ENCODE results near the gene FAAP100. TPM values are rescaled to one million over a fixed set of nuclear protein-coding genes. Genes with fewer than 3 reads are reported as not detected.
"Not testable (repeated sequence)": the region's sequence is repeated elsewhere in the genome, so short reads cannot be mapped to it uniquely, and the experiment has no call there.

Gene FAAP100, protein sequence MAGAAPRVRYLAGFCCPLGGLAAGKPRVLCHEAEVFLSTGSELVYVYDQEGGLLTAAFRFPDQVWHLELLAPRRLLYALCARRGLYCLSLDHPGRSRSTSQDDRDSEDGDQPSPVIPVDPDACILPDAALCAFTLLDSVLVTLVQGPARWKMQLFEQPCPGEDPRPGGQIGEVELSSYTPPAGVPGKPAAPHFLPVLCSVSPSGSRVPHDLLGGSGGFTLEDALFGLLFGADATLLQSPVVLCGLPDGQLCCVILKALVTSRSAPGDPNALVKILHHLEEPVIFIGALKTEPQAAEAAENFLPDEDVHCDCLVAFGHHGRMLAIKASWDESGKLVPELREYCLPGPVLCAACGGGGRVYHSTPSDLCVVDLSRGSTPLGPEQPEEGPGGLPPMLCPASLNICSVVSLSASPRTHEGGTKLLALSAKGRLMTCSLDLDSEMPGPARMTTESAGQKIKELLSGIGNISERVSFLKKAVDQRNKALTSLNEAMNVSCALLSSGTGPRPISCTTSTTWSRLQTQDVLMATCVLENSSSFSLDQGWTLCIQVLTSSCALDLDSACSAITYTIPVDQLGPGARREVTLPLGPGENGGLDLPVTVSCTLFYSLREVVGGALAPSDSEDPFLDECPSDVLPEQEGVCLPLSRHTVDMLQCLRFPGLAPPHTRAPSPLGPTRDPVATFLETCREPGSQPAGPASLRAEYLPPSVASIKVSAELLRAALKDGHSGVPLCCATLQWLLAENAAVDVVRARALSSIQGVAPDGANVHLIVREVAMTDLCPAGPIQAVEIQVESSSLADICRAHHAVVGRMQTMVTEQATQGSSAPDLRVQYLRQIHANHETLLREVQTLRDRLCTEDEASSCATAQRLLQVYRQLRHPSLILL
- 10 to 100 TPM; 21.3 to 29.1 TPM for total RNA-seq

- DNase-seq (peak; percentile 87 to 90), ATAC-seq (replicated peaks in 1 of 2) (peak; percentile 67 to 71)
- Mint-ChIP-seq H3K4me1 (ENCODE audit: low read depth) (peaks cover 44% of the 10 kb centered on the region), H3K4me3 (peak within 1 kb of the TSS; percentile 92 to 96), H3K9me3 (no peaks in the 10 kb centered on the region), H3K36me3 (ENCODE audit: insufficient read depth in 2 of 2) (peaks cover 0 to 7% of the 10 kb centered on the region in 2 donors), H3K27ac (peak within 1 kb of the TSS; percentile 78), H3K27me3 (ENCODE audit: low read depth) (no peaks in the 10 kb centered on the region)
Observed at GRCh38 chr17:81552244-81553017, at the start of gene FAAP100. FAAP100 (minus strand) TSS chr17:81552353; CDS start chr17:81552330, 23 bp downstream.

DNA sequence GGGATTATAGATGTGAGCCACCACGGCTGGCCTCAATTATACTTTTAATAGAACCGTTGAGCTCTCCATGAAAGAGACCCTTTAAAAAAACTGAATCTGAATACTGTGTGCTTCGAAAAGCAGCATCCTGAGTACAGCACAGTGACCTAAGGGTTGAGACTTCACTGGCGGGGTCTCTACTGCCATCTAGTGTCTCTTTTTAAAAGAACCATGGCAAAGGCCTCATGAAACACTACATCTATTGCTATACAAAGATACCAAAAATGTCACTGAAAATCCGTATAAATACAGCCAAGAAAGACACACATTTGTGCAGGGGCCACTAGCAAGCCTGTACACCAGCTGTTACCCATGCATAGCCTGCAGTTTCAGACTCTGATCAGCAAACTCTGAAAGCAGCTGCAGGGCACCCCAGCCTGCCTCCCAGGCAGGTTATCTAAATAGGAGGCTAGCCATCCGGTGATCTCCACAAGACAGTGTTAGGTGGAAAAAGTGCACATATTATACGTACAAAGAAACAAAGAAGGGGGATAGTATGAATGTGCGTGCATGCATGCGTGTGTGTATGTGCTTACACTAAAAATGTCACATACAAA, 49.5 kb upstream of the FAAP100 start:
- Mint-ChIP-seq H3K4me1 (ENCODE audit: low read depth) (peaks cover 15% of the 10 kb centered on the region), H3K4me3 (no peak overlapping the region), H3K36me3 (ENCODE audit: insufficient read depth in 2 of 2) (peaks cover 3 to 17% of the 10 kb centered on the region in 2 donors), H3K27ac (peak overlapping the region; percentile 8), H3K9me3 (no peaks in the 10 kb centered on the region), H3K27me3 (ENCODE audit: low read depth) (no peaks in the 10 kb centered on the region)
- peak; percentile 79 to 80 for ATAC-seq (replicated peaks in 1 of 2)
- peak; percentile 34 to 45 for DNase-seq

GRCh38 chr17:81599719-81600486, 47.8 kb upstream of the FAAP100 start:
- Mint-ChIP-seq H3K27ac (no peak overlapping the region), H3K4me1 (ENCODE audit: low read depth) (peaks cover 15% of the 10 kb centered on the region), H3K36me3 (ENCODE audit: insufficient read depth in 2 of 2) (peaks cover 3 to 21% of the 10 kb centered on the region in 2 donors), H3K9me3 (no peaks in the 10 kb centered on the region), H3K27me3 (ENCODE audit: low read depth) (no peaks in the 10 kb centered on the region), H3K4me3 (no peak overlapping the region)
- DNase-seq (no peak), ATAC-seq (replicated peaks in 1 of 2) (no peak)

DNA sequence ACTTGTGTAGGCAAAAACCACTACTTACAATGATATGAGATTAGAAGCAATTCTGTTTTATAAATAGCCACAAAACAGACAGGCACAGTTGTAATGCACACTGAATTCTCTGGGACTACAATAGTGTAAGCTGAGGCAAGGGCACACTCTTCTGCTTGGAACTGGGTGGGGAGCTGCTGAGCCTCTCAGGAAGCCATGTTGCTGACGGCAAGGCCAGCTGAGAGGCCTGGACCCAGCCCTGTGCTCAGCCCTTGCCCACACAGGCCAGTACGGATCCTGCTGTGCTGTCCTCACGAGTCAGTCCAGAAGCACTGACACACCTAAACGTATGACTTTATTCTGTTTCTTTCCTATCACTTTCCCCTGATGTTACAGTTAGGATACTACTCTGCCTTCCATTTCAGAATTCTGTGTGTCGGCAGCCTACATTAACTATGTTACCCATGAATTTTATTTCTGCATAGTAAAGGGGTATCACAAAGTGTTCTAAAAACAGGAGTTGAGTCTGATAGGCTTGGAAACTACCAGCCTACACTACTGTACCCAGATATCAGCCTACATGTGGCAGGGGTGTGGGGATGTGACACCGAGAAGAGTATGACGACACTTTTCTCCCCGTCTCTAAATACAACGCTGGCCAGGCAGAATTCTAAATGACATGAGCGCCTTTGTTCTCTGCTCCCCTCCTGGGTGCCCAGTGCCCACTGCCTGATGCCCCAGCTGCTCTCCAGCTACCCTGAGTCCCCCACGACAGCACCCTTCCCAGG, 41.1 kb upstream of the FAAP100 start:
- Mint-ChIP-seq H3K9me3 (no peaks in the 10 kb centered on the region), H3K27me3 (ENCODE audit: low read depth) (no peaks in the 10 kb centered on the region), H3K36me3 (ENCODE audit: insufficient read depth in 2 of 2) (peaks cover 5 to 22% of the 10 kb centered on the region in 2 donors), H3K4me1 (ENCODE audit: low read depth) (peaks cover 4% of the 10 kb centered on the region), H3K4me3 (no peak overlapping the region), H3K27ac (no peak overlapping the region)
- DNase-seq: no peak
- no peak for ATAC-seq (replicated peaks in 1 of 2)

DNA sequence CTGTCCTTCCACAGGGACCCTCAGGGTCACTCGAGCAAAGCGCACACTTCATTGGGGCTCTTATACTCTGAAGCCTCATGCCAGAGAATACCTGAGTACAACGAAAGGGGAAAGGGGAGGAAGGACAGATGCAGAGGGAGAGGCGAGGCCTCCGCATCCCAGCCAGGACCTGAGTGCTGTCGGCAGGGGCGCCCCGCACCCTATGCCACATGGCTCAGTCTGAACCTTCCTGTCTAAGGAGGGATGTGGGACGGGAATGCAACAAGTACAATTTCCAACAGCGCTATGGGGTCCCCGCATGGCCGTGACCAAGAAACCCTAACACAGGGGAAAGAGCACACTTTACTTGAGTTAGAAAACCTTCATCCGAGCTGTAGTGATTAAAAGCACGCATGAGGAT, 39.8 kb upstream of the FAAP100 start:
- DNase-seq (no peak), ATAC-seq (replicated peaks in 1 of 2) (no peak)
- no peak overlapping the region for H3K4me3 Mint-ChIP-seq
- no peaks in the 10 kb centered on the region for H3K9me3 Mint-ChIP-seq
- H3K36me3 Mint-ChIP-seq (ENCODE audit: insufficient read depth in 2 of 2): peaks cover 5 to 22% of the 10 kb centered on the region in 2 donors
- no peaks in the 10 kb centered on the region for H3K27me3 Mint-ChIP-seq (ENCODE audit: low read depth)
- H3K4me1 Mint-ChIP-seq (ENCODE audit: low read depth): no peaks in the 10 kb centered on the region
- no peak overlapping the region for H3K27ac Mint-ChIP-seq

DNA sequence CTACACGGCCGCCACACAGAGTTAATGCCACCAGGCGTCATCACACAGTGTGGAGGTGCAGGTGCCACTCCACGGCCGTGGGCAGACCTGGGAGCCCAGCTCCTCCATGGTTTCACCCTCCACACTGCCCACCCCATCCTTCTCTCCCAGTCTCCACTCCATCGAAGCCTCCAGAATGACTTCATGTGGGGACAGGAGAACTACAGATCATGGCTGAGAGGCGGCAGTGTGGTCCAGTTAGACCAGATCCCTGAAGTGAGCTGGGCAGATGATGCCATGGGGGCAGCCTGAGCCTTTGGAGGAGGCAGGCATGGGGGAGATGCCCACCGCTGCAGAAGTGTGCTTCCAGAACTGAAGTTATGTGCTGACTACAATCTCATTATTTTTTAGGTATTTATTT, 38.0 kb upstream of the FAAP100 start:
- H3K4me1 Mint-ChIP-seq (ENCODE audit: low read depth): no peaks in the 10 kb centered on the region
- no peak for ATAC-seq (replicated peaks in 1 of 2)
- H3K27me3 Mint-ChIP-seq (ENCODE audit: low read depth): no peaks in the 10 kb centered on the region
- H3K9me3 Mint-ChIP-seq: no peaks in the 10 kb centered on the region
- H3K36me3 Mint-ChIP-seq (ENCODE audit: insufficient read depth in 2 of 2): peaks cover 5 to 23% of the 10 kb centered on the region in 2 donors
- H3K4me3 Mint-ChIP-seq: no peak overlapping the region
- DNase-seq: no peak
- no peak overlapping the region for H3K27ac Mint-ChIP-seq

GRCh38 chr17:81589612-81590011, 37.5 kb upstream of the FAAP100 start:
- no peaks in the 10 kb centered on the region for H3K27me3 Mint-ChIP-seq (ENCODE audit: low read depth)
- H3K4me1 Mint-ChIP-seq (ENCODE audit: low read depth): no peaks in the 10 kb centered on the region
- H3K9me3 Mint-ChIP-seq: no peaks in the 10 kb centered on the region
- ATAC-seq (replicated peaks in 1 of 2) (no peak), DNase-seq (no peak)
- no peak overlapping the region for H3K4me3 Mint-ChIP-seq
- no peak overlapping the region for H3K27ac Mint-ChIP-seq
- peaks cover 5 to 24% of the 10 kb centered on the region in 2 donors for H3K36me3 Mint-ChIP-seq (ENCODE audit: insufficient read depth in 2 of 2)

- no peak for ATAC-seq (replicated peaks in 1 of 2)
- H3K36me3 Mint-ChIP-seq (ENCODE audit: insufficient read depth in 2 of 2): peaks cover 6 to 16% of the 10 kb centered on the region in 2 donors
Observed at GRCh38 chr17:81586096-81586495, 33.9 kb upstream of the FAAP100 start.

GRCh38 chr17:81584771-81585170, 32.6 kb upstream of the FAAP100 start:
- H3K4me3 Mint-ChIP-seq; H3K27me3 Mint-ChIP-seq (ENCODE audit: low read depth); H3K9me3 Mint-ChIP-seq; ATAC-seq (replicated peaks in 1 of 2); H3K4me1 Mint-ChIP-seq (ENCODE audit: low read depth); DNase-seq; H3K27ac Mint-ChIP-seq: not testable (repeated sequence)
- peaks cover 6 to 17% of the 10 kb centered on the region in 2 donors for H3K36me3 Mint-ChIP-seq (ENCODE audit: insufficient read depth in 2 of 2)

More at GRCh38 chr17:81586096-81586495, 33.9 kb upstream of the FAAP100 start:
- DNase-seq: no peak
- Mint-ChIP-seq H3K4me1 (ENCODE audit: low read depth) (no peaks in the 10 kb centered on the region), H3K27me3 (ENCODE audit: low read depth) (no peaks in the 10 kb centered on the region), H3K27ac (no peak overlapping the region), H3K4me3 (no peak overlapping the region), H3K9me3 (no peaks in the 10 kb centered on the region)

- peak overlapping the region; percentile 51 for H3K27ac Mint-ChIP-seq
- ATAC-seq (replicated peaks in 1 of 2): no peak
Observed at GRCh38 chr17:81583589-81584342, 31.6 kb upstream of the FAAP100 start.

GRCh38 chr17:81582749-81583148, 30.6 kb upstream of the FAAP100 start:
- peak overlapping the region; percentile 75 for H3K27ac Mint-ChIP-seq
- H3K4me3 Mint-ChIP-seq: no peak overlapping the region
- H3K4me1 Mint-ChIP-seq (ENCODE audit: low read depth): peaks cover 23% of the 10 kb centered on the region
- ATAC-seq (replicated peaks in 1 of 2): no peak
- no peaks in the 10 kb centered on the region for H3K9me3 Mint-ChIP-seq
- no peaks in the 10 kb centered on the region for H3K27me3 Mint-ChIP-seq (ENCODE audit: low read depth)
- peaks cover 1 to 21% of the 10 kb centered on the region in 2 donors for H3K36me3 Mint-ChIP-seq (ENCODE audit: insufficient read depth in 2 of 2)
- no peak for DNase-seq

More at GRCh38 chr17:81583589-81584342, 31.6 kb upstream of the FAAP100 start:
- DNase-seq: no peak
- Mint-ChIP-seq H3K4me1 (ENCODE audit: low read depth) (peaks cover 17% of the 10 kb centered on the region), H3K4me3 (no peak overlapping the region), H3K36me3 (ENCODE audit: insufficient read depth in 2 of 2) (peaks cover 6 to 18% of the 10 kb centered on the region in 2 donors), H3K9me3 (no peaks in the 10 kb centered on the region), H3K27me3 (ENCODE audit: low read depth) (no peaks in the 10 kb centered on the region)

All from activated T-cell treated with anti-CD3 and anti-CD28 coated beads, Interleukin-2, amount 50 U/mL, for 72 hours (primary cell).